Measurements from ENCODE around the gene OR2AE1. TPM values are rescaled to one million over a fixed set of nuclear protein-coding genes. Genes with fewer than 3 reads are reported as not detected.

OR2AE1 gene
- total and polyA plus RNA-seq, 2 of the 13 experiments (the other 11 are each of a cell fraction or from before 2014, with no cell fraction given): not detected

GRCh38 chr7:99898836-99899235 lies 22.0 kb upstream of the OR2AE1 start:
- in situ Hi-C loops (cut with HindIII; ENCODE audit: extremely low pct_ligation_motif_present, low pct_unique_long_range_greater_than_20kb) (no loop called here), intact Hi-C loops (cut with micrococcal nuclease; ENCODE audit: unreplicated experiment) (no loop called here)
- Histone ChIP-seq H3K4me3 (replicated peaks in 1 of 3; ENCODE audit: insufficient read depth in 1 of 3, low read depth in 2 of 3, low read length in 3 of 3) (no peak overlapping the region), H3K27ac (ENCODE audit: extremely low read length, insufficient read depth, low read length) (no peak overlapping the region), H3K79me2 (ENCODE audit: insufficient read depth, low read length) (no peaks in the 10 kb centered on the region), H4K20me1 (ENCODE audit: insufficient read depth, low read length) (no peaks in the 10 kb centered on the region), H2AFZ (ENCODE audit: low read length) (no peak overlapping the region), H3K27me3 (ENCODE audit: control insufficient read depth in 1 of 2, insufficient read depth in 2 of 2, low read length in 2 of 2) (no peaks in the 10 kb centered on the region), H3K4me2 (ENCODE audit: low read depth, low read length) (no peak overlapping the region), H3K4me1 (ENCODE audit: insufficient read depth, low read length) (no peaks in the 10 kb centered on the region), H3K9me3 (ENCODE audit: low read length) (no peaks in the 10 kb centered on the region), H3K36me3 (replicated peaks in 1 of 2; ENCODE audit: control insufficient read depth in 1 of 2, insufficient read depth in 2 of 2, low read length in 2 of 2) (peaks cover 9 to 34% of the 10 kb centered on the region in 2 experiments), H3K9ac (ENCODE audit: insufficient read depth, low read depth, low read length) (no peak overlapping the region)
- 0 out of 2 replicates have a peak, but pooled peaks have one; percentile 8 for TF ChIP-seq POLR2G (IDR thresholded peaks at IDR 0.05; ENCODE audit: low read depth, low read length)
- no peak for TF ChIP-seq ZNF574 (CRISPR knock-in tag; IDR thresholded peaks at IDR 0.05)
- CTCF ChIA-PET (ENCODE audit: low intra/inter-chr PET ratio, low total read pairs): no interaction called here
- WGBS (ENCODE audit: low lambda C conversion rate): 93% methylated on average over 3 of the region's 3 CpGs
- DNase-seq (ENCODE audit: low spot score) (no peak), ATAC-seq (no peak; the same call in 1 of the 3 replicates), FAIRE-seq (no peak)
- no TSS peak for BruUV-seq (replicated peaks)
- POLR2A ChIA-PET: no interaction called here

- in situ Hi-C loops (cut with HindIII; ENCODE audit: extremely low pct_ligation_motif_present, low pct_unique_long_range_greater_than_20kb): no loop called here
- Histone ChIP-seq H3K4me2 (ENCODE audit: low read depth, low read length) (no peak overlapping the region), H3K27ac (ENCODE audit: extremely low read length, insufficient read depth, low read length) (no peak overlapping the region), H3K9me3 (ENCODE audit: low read length) (no peaks in the 10 kb centered on the region), H3K9ac (ENCODE audit: insufficient read depth, low read depth, low read length) (no peak overlapping the region), H3K79me2 (ENCODE audit: insufficient read depth, low read length) (no peaks in the 10 kb centered on the region), H3K4me3 (replicated peaks in 1 of 3; ENCODE audit: insufficient read depth in 1 of 3, low read depth in 2 of 3, low read length in 3 of 3) (no peak overlapping the region), H4K20me1 (ENCODE audit: insufficient read depth, low read length) (no peaks in the 10 kb centered on the region), H2AFZ (ENCODE audit: low read length) (no peak overlapping the region), H3K4me1 (ENCODE audit: insufficient read depth, low read length) (no peaks in the 10 kb centered on the region), H3K27me3 (ENCODE audit: control insufficient read depth in 1 of 2, insufficient read depth in 2 of 2, low read length in 2 of 2) (no peaks in the 10 kb centered on the region), H3K36me3 (replicated peaks in 1 of 2; ENCODE audit: control insufficient read depth in 1 of 2, insufficient read depth in 2 of 2, low read length in 2 of 2) (peaks cover 3 to 26% of the 10 kb centered on the region in 2 experiments)
- intact Hi-C loops (cut with micrococcal nuclease; ENCODE audit: unreplicated experiment): no loop called here
- ChIA-PET CTCF (ENCODE audit: low intra/inter-chr PET ratio, low total read pairs) (no interaction called here), POLR2A (no interaction called here)
- TF ChIP-seq KDM2A (CRISPR knock-in tag; IDR thresholded peaks at IDR 0.05; ENCODE audit: borderline replicate concordance, low read depth) (0 out of 2 replicates have a peak, but pooled peaks have one; percentile 42), SRF (IDR thresholded peaks at IDR 0.05; ENCODE audit: low read depth, low read length) (no peak)
- no TSS peak for BruUV-seq (replicated peaks)
- FAIRE-seq (no peak), DNase-seq (ENCODE audit: low spot score) (no peak), ATAC-seq (peak; percentile 31)
- WGBS (ENCODE audit: low lambda C conversion rate): 86% methylated on average over 2 of the region's 2 CpGs
Observed at GRCh38 chr7:99898023-99898357, 21.2 kb upstream of the OR2AE1 start.
